CD8-positive, alpha-beta memory T cell (primary cell): Measurements from ENCODE around the gene TBC1D4. TPM values are rescaled to one million over a fixed set of nuclear protein-coding genes. Genes with fewer than 3 reads are reported as not detected.

Experiments used
- polyA plus RNA-seq: library from polyadenylated mRNA; unstranded; fragments of 300-500 nt; fragmentation: Illumina TruSeq; gene quantifications from one replicate; pipeline ENCODE4 v1.2.3, GENCODE V29; 2021
- total RNA-seq, 2 experiments: library from RNA; stranded (reverse); gene quantifications; one replicate each; pipeline ENCODE4 v1.2.3, GENCODE V29; 2021

The TBC1D4 gene
- total and polyA plus RNA-seq, 3 experiments from 2014 or later, result 10.7 to 50.8 (median 45.7) TPM

Other genes starting within 250 kb of the TBC1D4 start
- gene COMMD6, start 55.7 kb upstream of the TBC1D4 start, total RNA-seq, result 100 to 1,000 TPM; 107 to 125 TPM
- gene COMMD6, start 55.7 kb upstream of the TBC1D4 start, polyA plus RNA-seq, result 573 TPM
- 10 to 100 TPM; 37.1 to 38.3 TPM for gene UCHL3, start 67.6 kb upstream of the TBC1D4 start, total RNA-seq
- gene UCHL3, start 67.6 kb upstream of the TBC1D4 start, polyA plus RNA-seq, result 47.3 TPM
- 1 to 10 TPM; 4.6 to 4.7 TPM for gene LMO7, start 154.2 kb upstream of the TBC1D4 start, total RNA-seq
- 4.9 TPM for gene LMO7, start 154.2 kb upstream of the TBC1D4 start, polyA plus RNA-seq